Fibroblast of lung (primary cell): Measurements from ENCODE around the gene GAGE2A. TPM values are rescaled to one million over a fixed set of nuclear protein-coding genes. Genes with fewer than 3 reads are reported as not detected.
"Not testable (repeated sequence)": the region's sequence is repeated elsewhere in the genome, so short reads cannot be mapped to it uniquely, and the experiment has no call there.

Experiments
- DNase-seq, 2 donors: peaks; one replicate each; pipeline versions ENCODE4 v3.0.0 to v3.0.0-alpha.2; 2010; ENCODE audit warnings: low read depth in 2 of 2
- H2AFZ ChIP-seq: 2 replicates; pipeline ENCODE4 v1.5.1; 2012; ENCODE audit warnings: low read length, control low read depth, inconsistent platforms
- H3K27ac ChIP-seq: 2 replicates; pipeline ENCODE4 v1.5.1; 2011; ENCODE audit warnings: low read length, control low read depth; ENCODE audit not compliant: insufficient read depth
- H3K27me3 ChIP-seq: 2 replicates; pipeline ENCODE4 v1.5.1; 2011; ENCODE audit warnings: mild to moderate bottlenecking, low read length; ENCODE audit not compliant: control insufficient read depth, insufficient read depth
- H3K36me3 ChIP-seq: 2 replicates; pipeline ENCODE4 v1.5.1; 2011; ENCODE audit warnings: low read length; ENCODE audit not compliant: control insufficient read depth, insufficient read depth
- H3K4me1 ChIP-seq: 2 replicates; pipeline ENCODE4 v1.5.1; 2011; ENCODE audit warnings: low read length; ENCODE audit not compliant: control insufficient read depth, insufficient read depth; ENCODE audit errors: extremely low read depth
- H3K4me2 ChIP-seq: 2 replicates; pipeline ENCODE4 v1.5.1; 2011; ENCODE audit warnings: low read length, control low read depth; ENCODE audit not compliant: insufficient read depth; ENCODE audit errors: extremely low read depth
- H3K4me3 ChIP-seq, 4 experiments: fragments of 200-600 bp in 1 of 4; sonication (generic) in 1 of 4; replicated peaks in 1 of 4; 2 replicates each; pipeline ENCODE4 v1.5.1; 2011 to 2016; ENCODE audit warnings: low read length in 4 of 4, low read depth in 3 of 4, mild to moderate bottlenecking in 3 of 4, control low read depth in 2 of 4, inconsistent platforms in 1 of 4, mixed read lengths in 1 of 4; ENCODE audit not compliant: insufficient read depth in 1 of 4; ENCODE audit errors: control extremely low read depth in 1 of 4
- H3K79me2 ChIP-seq: 2 replicates; pipeline ENCODE4 v1.5.1; 2012; ENCODE audit warnings: mild to moderate bottlenecking, low read length, inconsistent platforms; ENCODE audit not compliant: control insufficient read depth, insufficient read depth
- H3K9ac ChIP-seq: 2 replicates; pipeline ENCODE4 v1.5.1; 2011; ENCODE audit warnings: mild to moderate bottlenecking, low read length, control low read depth; ENCODE audit not compliant: insufficient read depth
- H3K9me3 ChIP-seq: 2 replicates; pipeline ENCODE4 v1.5.1; 2012; ENCODE audit warnings: low read depth, low read length; ENCODE audit not compliant: control insufficient read depth, insufficient read depth
- H4K20me1 ChIP-seq: 2 replicates; pipeline ENCODE4 v1.5.1; 2011; ENCODE audit warnings: low read length; ENCODE audit not compliant: control insufficient read depth, insufficient read depth; ENCODE audit errors: extremely low read depth
- polyA minus RNA-seq: library from RNA; depleted of rRNA, polyadenylated mRNA; stranded (reverse); fragments of >200 nt; gene quantifications from 2 replicates; pipeline ENCODE4 v1.2.3, GENCODE V29; 2011; ENCODE audit warnings: low replicate concordance
- polyA plus RNA-seq, 2 donors: library from polyadenylated mRNA; depleted of rRNA in 1 of 2; stranded (reverse) in 1 of 2; unstranded in 1 of 2; fragments of >200 nt; gene quantifications; 2 replicates each; pipeline ENCODE4 v1.2.1, GENCODE V29; 2011 to 2012; ENCODE audit warnings: missing spikeins in 1 of 2
- total RNA-seq: library from RNA; depleted of rRNA; stranded (reverse); fragments of >200 nt; gene quantifications from 2 replicates; pipeline ENCODE4 v1.2.1, GENCODE V29; 2014

The GAGE2A gene, protein sequence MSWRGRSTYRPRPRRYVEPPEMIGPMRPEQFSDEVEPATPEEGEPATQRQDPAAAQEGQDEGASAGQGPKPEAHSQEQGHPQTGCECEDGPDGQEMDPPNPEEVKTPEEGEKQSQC
- total RNA-seq (not detected in 2 replicates), polyA plus RNA-seq (not detected in 2 replicates), polyA minus RNA-seq (not detected in 2 replicates)
- polyA plus RNA-seq (2012) = not detected in 2 replicates

DNA sequence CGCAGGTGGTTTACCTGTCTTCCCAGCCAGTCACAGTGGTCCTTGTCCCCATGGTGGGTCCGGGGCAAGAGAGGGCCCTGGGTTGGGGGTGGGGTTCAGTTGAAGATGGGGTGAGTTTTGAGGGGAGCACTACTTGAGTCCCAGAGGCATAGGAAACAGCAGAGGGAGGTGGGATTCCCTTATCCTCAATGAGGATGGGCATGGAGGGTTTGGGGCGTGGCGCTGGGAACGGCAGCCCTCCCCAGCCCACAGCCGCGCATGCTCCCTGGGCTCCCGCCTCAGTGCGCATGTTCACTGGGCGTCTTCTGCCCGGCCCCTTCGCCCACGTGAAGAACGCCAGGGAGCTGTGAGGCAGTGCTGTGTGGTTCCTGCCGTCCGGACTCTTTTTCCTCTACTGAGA lies at the start of gene GAGE2A:
GAGE2A (plus strand) TSS at position 301 of the 400 bp plus-strand sequence. CDS start 1,155 bp downstream, outside the sequence.
- DNase-seq, H4K20me1 ChIP-seq, H3K4me2 ChIP-seq, H3K4me3 ChIP-seq, H3K9me3 ChIP-seq, H3K36me3 ChIP-seq, H3K27me3 ChIP-seq, H2AFZ ChIP-seq, H3K27ac ChIP-seq, H3K79me2 ChIP-seq, H3K4me1 ChIP-seq, H3K9ac ChIP-seq: not testable (repeated sequence)

DNA sequence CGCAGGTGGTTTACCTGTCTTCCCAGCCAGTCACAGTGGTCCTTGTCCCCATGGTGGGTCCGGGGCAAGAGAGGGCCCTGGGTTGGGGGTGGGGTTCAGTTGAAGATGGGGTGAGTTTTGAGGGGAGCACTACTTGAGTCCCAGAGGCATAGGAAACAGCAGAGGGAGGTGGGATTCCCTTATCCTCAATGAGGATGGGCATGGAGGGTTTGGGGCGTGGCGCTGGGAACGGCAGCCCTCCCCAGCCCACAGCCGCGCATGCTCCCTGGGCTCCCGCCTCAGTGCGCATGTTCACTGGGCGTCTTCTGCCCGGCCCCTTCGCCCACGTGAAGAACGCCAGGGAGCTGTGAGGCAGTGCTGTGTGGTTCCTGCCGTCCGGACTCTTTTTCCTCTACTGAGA lies 47.9 kb upstream of the GAGE2A start, which contains the start of gene GAGE12D:
GAGE12D (plus strand) TSS at position 301 of the 400 bp plus-strand sequence. CDS start 1,155 bp downstream, outside the sequence.
- H3K79me2 ChIP-seq, H4K20me1 ChIP-seq, H3K36me3 ChIP-seq, H3K4me1 ChIP-seq, H3K4me2 ChIP-seq, DNase-seq, H3K9ac ChIP-seq, H3K27ac ChIP-seq, H2AFZ ChIP-seq, H3K9me3 ChIP-seq, H3K4me3 ChIP-seq, H3K27me3 ChIP-seq: not testable (repeated sequence)

GRCh38 chrX:49550989-49551388 lies 38.3 kb upstream of the GAGE2A start, which contains the start of gene GAGE12E:
GAGE12E (plus strand) TSS chrX:49551289; CDS start chrX:49552444, 1,155 bp downstream.
- not testable (repeated sequence) for H3K9ac ChIP-seq, H3K4me2 ChIP-seq, H2AFZ ChIP-seq, H3K36me3 ChIP-seq, H3K27me3 ChIP-seq, DNase-seq, H3K4me3 ChIP-seq, H3K9me3 ChIP-seq, H4K20me1 ChIP-seq, H3K79me2 ChIP-seq, H3K27ac ChIP-seq, H3K4me1 ChIP-seq

GRCh38 chrX:49560542-49560941 lies 28.8 kb upstream of the GAGE2A start, which contains the start of gene GAGE12F:
GAGE12F (plus strand) TSS chrX:49560842; CDS start chrX:49561997, 1,155 bp downstream.
- not testable (repeated sequence) for H3K9me3 ChIP-seq, H3K4me2 ChIP-seq, H2AFZ ChIP-seq, H3K4me3 ChIP-seq, H3K27ac ChIP-seq, H3K27me3 ChIP-seq, DNase-seq, H4K20me1 ChIP-seq, H3K79me2 ChIP-seq, H3K9ac ChIP-seq, H3K4me1 ChIP-seq, H3K36me3 ChIP-seq

DNA sequence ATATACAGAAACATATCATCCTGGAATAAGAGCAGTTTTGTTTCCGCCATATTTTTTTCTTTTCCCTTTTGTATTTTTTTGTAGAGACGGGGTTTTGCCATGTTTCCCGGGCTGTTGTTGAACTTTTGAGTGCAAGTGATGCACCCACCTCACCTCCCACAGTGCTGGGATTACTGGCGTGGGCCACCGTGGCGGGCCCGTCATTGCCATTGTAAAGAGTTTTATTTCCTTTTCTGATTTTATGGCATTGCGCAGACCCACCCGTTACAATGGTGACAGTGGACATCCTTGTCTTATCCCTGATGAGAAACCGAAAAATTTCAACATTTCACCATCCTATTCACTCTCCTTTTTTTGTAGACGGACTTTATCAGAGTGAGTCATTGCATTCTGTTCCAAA lies 20.6 kb upstream of the GAGE2A start:
- not testable (repeated sequence) for H4K20me1 ChIP-seq, DNase-seq, H2AFZ ChIP-seq, H3K27me3 ChIP-seq, H3K4me3 ChIP-seq, H3K4me2 ChIP-seq, H3K79me2 ChIP-seq, H3K36me3 ChIP-seq, H3K4me1 ChIP-seq, H3K27ac ChIP-seq, H3K9me3 ChIP-seq, H3K9ac ChIP-seq

DNA sequence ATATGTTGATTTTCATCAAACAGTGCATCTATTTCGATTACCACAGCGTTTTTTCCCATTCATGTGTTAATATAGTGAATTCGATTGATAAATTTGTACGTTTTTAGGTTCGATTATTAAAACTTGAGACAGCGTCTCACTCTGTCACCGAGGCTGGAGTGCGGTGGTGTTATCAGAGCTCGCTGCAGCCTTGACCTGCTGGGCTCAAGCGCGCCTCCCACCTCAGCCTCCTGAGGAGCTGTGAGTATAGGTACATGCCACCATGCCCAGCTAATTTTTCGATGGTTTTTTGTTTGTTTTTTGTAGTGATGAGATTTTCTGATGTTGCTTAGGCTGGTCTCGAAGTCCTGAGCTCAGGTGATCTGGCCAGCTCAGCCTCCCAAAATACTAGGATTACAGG lies 20.1 kb upstream of the GAGE2A start:
- H3K4me1 ChIP-seq, H3K36me3 ChIP-seq, H3K27ac ChIP-seq, H3K79me2 ChIP-seq, DNase-seq, H3K4me3 ChIP-seq, H4K20me1 ChIP-seq, H3K9me3 ChIP-seq, H3K27me3 ChIP-seq, H3K4me2 ChIP-seq, H2AFZ ChIP-seq, H3K9ac ChIP-seq: not testable (repeated sequence)

GRCh38 chrX:49570100-49570499 lies 19.2 kb upstream of the GAGE2A start, which contains the start of gene GAGE12G:
GAGE12G (plus strand) TSS chrX:49570400; CDS start chrX:49571555, 1,155 bp downstream.
- not testable (repeated sequence) for H4K20me1 ChIP-seq, H3K36me3 ChIP-seq, H3K9ac ChIP-seq, H3K27ac ChIP-seq, H3K27me3 ChIP-seq, H3K4me1 ChIP-seq, DNase-seq, H3K9me3 ChIP-seq, H2AFZ ChIP-seq, H3K4me2 ChIP-seq, H3K79me2 ChIP-seq, H3K4me3 ChIP-seq
